ENCODE data around the gene SLC9A9.

The SLC9A9 gene

DNA sequence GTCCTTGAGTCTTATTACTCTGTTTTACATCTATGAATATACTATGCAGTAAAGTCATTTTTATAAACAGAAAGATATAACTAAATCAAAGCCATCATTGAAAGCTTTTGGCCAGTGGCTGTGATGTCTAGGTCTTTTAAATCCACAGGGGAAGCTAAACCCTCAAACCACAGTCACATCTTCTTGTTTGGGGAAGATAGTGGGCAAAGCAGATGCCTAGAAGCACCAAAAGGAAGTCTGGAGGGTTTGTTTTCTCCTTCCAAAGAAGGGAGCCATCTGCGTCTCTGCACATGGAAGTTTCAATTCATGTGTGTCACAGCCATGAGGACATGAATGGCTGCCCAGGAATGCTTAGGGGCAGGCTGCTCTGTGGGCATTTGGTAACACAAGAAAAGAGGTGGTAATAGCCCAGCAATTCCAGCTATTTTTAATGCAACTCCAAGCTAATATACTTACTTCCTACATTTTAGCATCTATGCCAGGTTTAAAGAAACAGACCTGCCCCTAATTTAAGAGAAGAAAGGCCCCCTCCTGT, 322.2 kb downstream of the SLC9A9 start:
- TF ChIP-seq ZFP3 (CRISPR knock-in tag; IDR thresholded peaks at IDR 0.05) (no peak), OSR1 (CRISPR knock-in tag; IDR thresholded peaks at IDR 0.05) (no peak), ZFP30 (CRISPR knock-in tag; IDR thresholded peaks at IDR 0.05) (no peak), SNAI2 (CRISPR knock-in tag; IDR thresholded peaks at IDR 0.05) (no peak), ZNF70 (CRISPR knock-in tag; IDR thresholded peaks at IDR 0.05) (no peak), ZC3H10 (CRISPR knock-in tag; IDR thresholded peaks at IDR 0.05) (no peak), CSDC2 (CRISPR knock-in tag; IDR thresholded peaks at IDR 0.05) (no peak), PPARA (CRISPR knock-in tag; IDR thresholded peaks at IDR 0.05; ENCODE audit: borderline replicate concordance) (no peak), ZNF565 (CRISPR knock-in tag; conservative IDR thresholded peaks at IDR 0.05; ENCODE audit: low read depth) (no peak), CREB5 (CRISPR knock-in tag; IDR thresholded peaks at IDR 0.05; ENCODE audit: low read depth) (no peak), BACH2 (CRISPR knock-in tag; IDR thresholded peaks at IDR 0.05; ENCODE audit: borderline replicate concordance) (no peak), ESRRG (CRISPR knock-in tag; IDR thresholded peaks at IDR 0.05) (no peak), TOX (CRISPR knock-in tag; IDR thresholded peaks at IDR 0.05; ENCODE audit: borderline replicate concordance) (no peak), RARB (CRISPR knock-in tag; IDR thresholded peaks at IDR 0.05) (no peak), TCF4 (CRISPR knock-in tag; IDR thresholded peaks at IDR 0.05; ENCODE audit: borderline replicate concordance) (no peak), ARNTL (CRISPR knock-in tag; IDR thresholded peaks at IDR 0.05; ENCODE audit: borderline replicate concordance, low read depth) (no peak)
- TF ChIP-seq, protein P1, sequence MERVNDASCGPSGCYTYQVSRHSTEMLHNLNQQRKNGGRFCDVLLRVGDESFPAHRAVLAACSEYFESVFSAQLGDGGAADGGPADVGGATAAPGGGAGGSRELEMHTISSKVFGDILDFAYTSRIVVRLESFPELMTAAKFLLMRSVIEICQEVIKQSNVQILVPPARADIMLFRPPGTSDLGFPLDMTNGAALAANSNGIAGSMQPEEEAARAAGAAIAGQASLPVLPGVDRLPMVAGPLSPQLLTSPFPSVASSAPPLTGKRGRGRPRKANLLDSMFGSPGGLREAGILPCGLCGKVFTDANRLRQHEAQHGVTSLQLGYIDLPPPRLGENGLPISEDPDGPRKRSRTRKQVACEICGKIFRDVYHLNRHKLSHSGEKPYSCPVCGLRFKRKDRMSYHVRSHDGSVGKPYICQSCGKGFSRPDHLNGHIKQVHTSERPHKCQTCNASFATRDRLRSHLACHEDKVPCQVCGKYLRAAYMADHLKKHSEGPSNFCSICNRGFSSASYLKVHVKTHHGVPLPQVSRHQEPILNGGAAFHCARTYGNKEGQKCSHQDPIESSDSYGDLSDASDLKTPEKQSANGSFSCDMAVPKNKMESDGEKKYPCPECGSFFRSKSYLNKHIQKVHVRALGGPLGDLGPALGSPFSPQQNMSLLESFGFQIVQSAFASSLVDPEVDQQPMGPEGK (CRISPR knock-in tag; IDR thresholded peaks at IDR 0.05; ENCODE audit: borderline replicate concordance): no peak
- ATAC-seq: no peak

DNA sequence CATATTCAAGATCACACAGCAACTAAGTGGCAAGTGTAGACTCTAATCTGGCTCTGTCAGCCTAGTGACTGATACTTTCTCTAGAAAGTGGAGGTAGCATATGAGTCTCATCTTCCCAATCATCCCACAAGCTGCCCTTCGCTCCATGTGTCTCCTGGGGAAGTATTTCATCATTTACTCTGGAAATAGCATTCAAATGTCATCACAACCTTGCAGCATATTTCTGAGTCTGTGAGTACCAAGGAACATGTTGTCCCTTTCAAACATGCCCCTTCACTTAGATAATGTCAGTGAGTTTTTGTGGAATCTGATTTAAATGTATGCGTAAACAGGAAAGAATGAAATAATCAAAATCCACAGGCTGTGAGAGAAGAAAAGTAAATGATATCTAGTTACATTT, 322.9 kb downstream of the SLC9A9 start:
- TF ChIP-seq BACH2 (CRISPR knock-in tag; IDR thresholded peaks at IDR 0.05; ENCODE audit: borderline replicate concordance) (no peak), CSDC2 (CRISPR knock-in tag; IDR thresholded peaks at IDR 0.05) (no peak), CREB5 (CRISPR knock-in tag; IDR thresholded peaks at IDR 0.05; ENCODE audit: low read depth) (no peak), ZNF8 (CRISPR knock-in tag; IDR thresholded peaks at IDR 0.05) (no peak), OSR1 (CRISPR knock-in tag; IDR thresholded peaks at IDR 0.05) (no peak), ZNF565 (CRISPR knock-in tag; conservative IDR thresholded peaks at IDR 0.05; ENCODE audit: low read depth) (no peak), TCF4 (CRISPR knock-in tag; IDR thresholded peaks at IDR 0.05; ENCODE audit: borderline replicate concordance) (no peak), RARB (CRISPR knock-in tag; IDR thresholded peaks at IDR 0.05) (no peak), ZNF70 (CRISPR knock-in tag; IDR thresholded peaks at IDR 0.05) (no peak), SNAI2 (CRISPR knock-in tag; IDR thresholded peaks at IDR 0.05) (no peak), GLIS3 (CRISPR knock-in tag; IDR thresholded peaks at IDR 0.05) (no peak), ARNTL (CRISPR knock-in tag; IDR thresholded peaks at IDR 0.05; ENCODE audit: borderline replicate concordance, low read depth) (no peak), TOX (CRISPR knock-in tag; IDR thresholded peaks at IDR 0.05; ENCODE audit: borderline replicate concordance) (no peak), CSRNP3 (CRISPR knock-in tag; IDR thresholded peaks at IDR 0.05) (no peak)
- TF ChIP-seq, protein P1 (CRISPR knock-in tag; IDR thresholded peaks at IDR 0.05; ENCODE audit: borderline replicate concordance): no peak
- TF ChIP-seq, protein P2, sequence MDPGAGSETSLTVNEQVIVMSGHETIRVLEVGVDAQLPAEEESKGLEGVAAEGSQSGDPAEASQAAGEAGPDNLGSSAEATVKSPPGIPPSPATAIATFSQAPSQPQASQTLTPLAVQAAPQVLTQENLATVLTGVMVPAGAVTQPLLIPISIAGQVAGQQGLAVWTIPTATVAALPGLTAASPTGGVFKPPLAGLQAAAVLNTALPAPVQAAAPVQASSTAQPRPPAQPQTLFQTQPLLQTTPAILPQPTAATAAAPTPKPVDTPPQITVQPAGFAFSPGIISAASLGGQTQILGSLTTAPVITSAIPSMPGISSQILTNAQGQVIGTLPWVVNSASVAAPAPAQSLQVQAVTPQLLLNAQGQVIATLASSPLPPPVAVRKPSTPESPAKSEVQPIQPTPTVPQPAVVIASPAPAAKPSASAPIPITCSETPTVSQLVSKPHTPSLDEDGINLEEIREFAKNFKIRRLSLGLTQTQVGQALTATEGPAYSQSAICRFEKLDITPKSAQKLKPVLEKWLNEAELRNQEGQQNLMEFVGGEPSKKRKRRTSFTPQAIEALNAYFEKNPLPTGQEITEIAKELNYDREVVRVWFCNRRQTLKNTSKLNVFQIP (CRISPR knock-in tag; IDR thresholded peaks at IDR 0.05; ENCODE audit: borderline replicate concordance, low read depth): no peak
- ATAC-seq: no peak
